RPMI8226 (cell line): ENCODE measurements around the gene PRRX2.
"Not testable (repeated sequence)": the region's sequence is repeated elsewhere in the genome, so short reads cannot be mapped to it uniquely, and the experiment has no call there.

Experiments
- DNase-seq: peaks from one replicate; pipeline ENCODE4 v3.0.0-alpha.2; 2015

Gene PRRX2

GRCh38 chr9:129655154-129655553 lies 10.3 kb upstream of the PRRX2 start:
- DNase-seq, result no peak

DNA sequence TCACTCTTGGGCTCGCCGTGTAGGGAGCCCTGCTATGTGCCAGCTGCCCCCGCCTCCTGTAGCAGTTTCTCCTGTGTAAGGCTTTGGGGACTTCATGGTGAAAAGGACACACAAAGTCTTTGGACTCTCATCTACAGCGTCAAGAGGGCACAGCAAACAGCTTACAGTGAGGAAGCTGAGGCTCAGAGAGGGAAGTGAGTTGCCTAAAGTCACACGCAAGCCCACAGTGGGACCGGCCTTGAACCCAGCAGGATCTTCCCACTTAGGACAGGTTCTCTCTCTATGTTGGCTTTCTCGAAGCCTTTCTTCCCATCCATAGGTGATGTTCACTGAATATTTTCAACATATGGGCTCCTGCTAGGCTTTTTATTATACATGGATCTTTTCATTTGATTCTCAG lies 9.8 kb upstream of the PRRX2 start:
- no peak for DNase-seq

DNA sequence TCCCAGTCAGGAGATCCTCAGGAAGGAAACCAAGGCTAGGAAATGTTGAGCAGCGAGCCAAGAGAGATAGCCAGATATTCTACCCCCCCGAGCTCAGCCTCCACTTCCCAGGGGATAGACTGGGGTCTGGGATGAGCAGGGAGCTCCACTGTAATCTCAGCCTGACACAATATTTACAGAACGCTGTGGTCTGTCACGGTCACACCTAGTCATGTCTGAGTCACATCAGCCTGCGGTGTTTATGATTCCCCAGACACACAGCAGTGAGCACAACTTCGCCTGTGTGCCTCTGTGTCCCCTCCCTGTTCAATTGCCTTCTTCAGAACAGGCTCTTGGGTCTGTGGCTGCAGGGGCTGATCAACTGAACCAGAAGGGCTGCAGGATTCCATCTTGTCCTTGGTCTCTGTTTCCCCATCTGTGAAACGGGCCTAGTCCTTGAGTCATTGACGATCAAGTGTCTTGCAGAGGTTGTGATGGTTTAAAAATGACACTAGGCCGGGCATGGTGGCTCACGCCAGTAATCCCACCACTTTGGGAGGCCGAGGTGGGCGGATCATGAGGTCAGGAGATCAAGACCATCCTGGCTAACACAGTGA lies 8.6 kb upstream of the PRRX2 start:
- no peak for DNase-seq

DNA sequence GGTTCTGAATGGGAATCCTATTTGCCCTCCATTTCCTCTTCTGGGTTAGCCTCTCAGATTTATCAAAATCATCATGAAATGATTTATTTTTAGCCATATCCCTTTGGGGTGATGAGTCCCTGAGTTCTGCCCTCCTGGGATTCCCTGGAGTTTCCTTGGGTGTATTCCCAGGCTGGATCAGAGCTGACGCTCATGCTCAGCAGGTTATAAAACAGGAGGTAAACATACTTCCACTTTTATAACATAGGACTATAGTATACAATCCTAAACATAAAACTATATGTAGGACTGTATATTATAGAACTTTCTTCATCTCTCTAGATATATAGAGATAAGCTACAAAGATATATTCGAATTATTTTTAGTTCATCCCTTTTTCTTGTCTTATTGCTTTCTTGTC lies 4.4 kb upstream of the PRRX2 start:
- no peak for DNase-seq

DNA sequence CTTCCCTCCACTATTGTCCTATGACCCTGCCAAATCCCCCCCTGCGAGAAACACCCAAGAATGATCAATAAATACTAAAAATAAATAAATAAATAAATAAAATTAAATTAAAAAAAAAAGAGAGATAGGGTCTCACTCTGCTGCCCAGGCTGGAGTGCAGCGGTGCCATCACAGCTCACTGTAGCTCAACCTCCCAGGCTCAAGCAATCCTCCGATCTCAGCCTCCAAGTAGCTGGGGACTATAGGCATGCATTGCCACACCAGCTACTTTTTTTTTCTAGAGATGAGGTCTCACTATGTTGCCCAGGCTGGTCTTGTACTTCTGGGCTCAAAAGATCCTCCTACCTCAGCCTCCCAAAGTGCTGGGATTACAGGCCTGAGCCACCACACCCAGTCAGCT lies 3.2 kb upstream of the PRRX2 start:
- DNase-seq, result not testable (repeated sequence)

GRCh38 chr9:129664746-129665388 lies 580 bp upstream of the PRRX2 start:
- DNase-seq, result no peak

DNA sequence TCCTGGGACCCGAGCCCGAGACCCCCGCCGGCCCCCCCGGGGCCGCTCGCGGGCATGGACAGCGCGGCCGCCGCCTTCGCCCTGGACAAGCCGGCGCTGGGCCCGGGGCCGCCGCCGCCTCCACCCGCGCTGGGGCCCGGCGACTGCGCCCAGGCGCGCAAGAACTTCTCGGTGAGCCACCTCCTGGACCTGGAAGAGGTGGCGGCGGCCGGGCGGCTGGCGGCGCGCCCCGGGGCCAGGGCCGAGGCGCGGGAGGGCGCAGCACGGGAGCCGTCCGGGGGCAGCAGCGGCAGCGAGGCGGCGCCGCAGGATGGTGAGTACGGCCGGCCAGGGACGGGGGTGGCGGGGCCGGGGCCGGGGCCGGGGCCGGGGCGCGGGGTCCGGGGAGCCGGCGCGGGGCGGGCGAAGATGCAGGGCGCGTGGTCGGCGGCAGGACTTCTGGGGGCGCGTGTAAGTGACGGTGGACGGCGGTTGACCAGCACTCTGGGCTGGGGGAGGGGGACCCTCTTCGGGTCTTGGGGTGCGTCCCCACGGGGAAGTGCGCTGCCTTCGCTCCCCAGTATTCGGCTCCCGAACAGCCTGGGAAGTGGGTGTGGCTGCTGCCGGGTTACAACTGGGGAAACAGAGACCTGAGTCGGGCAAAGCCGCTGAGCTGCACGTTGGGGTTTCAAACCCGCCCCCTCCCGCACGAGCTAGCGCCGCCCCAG lies 520 bp downstream of the PRRX2 start:
- no peak for DNase-seq

GRCh38 chr9:129666575-129666974 lies 1.1 kb downstream of the PRRX2 start:
- no peak for DNase-seq

DNA sequence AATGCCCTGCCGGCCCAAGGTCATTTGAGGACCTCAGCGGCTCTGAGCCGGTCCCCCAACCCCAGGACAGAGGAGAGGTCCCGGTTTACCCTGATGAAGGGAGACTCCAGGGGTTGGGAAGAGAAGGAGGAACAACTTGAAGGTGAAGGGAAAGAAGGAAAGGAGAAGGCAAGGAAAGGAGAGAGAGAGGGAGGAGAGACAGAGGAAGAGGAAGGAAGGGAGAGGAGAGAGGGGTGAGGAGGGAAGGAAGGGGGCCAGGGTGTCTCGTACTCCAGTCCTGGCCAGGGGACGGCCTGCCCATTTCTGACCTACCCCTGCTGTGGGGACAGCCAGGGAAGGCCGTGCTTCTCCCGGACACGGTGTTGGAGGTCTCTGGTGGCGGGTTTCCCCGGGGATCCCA lies 1.9 kb downstream of the PRRX2 start:
- DNase-seq, result no peak

- no peak for DNase-seq
Observed at GRCh38 chr9:129667850-129668249, 2.4 kb downstream of the PRRX2 start.

DNA sequence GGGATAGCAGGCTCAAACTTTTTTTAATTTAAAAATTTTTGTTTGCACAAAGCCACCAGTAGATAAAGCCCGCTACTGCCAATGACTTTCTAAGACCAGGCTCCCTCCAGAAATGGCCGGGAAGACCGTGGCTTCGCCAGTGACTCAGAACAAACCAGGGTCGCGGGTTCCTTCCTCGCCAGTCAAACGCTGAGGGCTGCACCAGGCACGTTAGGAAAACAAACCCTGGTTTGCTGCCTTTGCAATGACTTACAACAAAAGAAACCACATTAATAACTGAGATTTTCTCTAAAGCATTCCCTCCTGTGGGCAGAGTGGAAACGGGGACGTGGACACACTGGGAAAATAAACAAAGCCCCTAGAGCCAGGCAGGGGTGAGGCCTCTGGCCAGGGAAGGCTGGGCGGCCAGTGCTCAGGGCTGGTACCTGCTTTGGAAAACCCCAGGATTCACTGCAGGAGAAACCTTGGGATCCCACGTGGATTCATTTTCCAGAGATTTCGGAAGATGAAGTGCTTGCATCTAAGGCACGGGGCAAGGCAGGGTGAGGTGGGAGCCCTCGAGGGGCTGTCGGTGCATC lies 3.8 kb downstream of the PRRX2 start:
- DNase-seq, result no peak

- DNase-seq, result no peak
Observed at GRCh38 chr9:129669946-129670345, 4.5 kb downstream of the PRRX2 start.

DNA sequence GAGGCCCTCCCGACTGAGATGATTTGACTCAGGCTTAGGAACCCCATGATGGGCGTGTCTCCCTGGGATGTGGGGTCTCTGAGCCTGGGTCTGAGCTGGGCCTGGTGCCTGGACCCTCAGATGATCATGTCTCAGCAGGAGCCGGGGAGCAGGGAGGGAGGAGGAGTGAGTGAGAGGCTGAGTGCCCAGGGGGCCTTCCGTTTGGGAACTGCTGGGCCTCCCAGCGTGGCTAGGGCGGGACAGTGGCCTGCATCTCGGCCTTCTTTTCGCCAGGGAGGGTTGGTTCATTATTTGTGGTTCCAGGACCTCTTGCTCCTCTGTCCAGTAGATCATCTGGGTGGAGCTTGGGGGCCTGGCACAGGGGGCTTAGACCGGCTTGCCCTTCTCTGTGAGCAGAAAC lies 5.6 kb downstream of the PRRX2 start:
- no peak for DNase-seq

DNA sequence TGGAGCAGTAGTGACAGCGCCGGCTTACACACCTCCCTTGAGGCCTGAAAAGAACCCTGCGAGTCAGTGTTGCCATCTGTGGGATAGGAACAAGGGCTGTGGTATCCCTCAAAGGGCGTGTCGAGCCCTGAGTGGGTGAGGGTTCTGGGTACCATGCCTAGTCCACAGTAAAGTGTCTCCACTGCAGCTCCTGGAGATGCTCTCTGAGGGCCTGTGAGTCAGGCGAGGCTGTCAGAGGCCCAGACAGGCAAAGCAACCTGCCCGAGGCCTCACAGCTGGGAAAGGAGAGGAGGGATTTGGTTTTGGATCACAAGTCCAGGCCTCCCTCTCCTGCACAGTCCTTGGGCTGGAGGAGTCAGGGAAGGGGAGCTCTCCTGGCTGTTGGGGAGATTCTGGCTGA lies 6.1 kb downstream of the PRRX2 start:
- DNase-seq, result no peak

DNA sequence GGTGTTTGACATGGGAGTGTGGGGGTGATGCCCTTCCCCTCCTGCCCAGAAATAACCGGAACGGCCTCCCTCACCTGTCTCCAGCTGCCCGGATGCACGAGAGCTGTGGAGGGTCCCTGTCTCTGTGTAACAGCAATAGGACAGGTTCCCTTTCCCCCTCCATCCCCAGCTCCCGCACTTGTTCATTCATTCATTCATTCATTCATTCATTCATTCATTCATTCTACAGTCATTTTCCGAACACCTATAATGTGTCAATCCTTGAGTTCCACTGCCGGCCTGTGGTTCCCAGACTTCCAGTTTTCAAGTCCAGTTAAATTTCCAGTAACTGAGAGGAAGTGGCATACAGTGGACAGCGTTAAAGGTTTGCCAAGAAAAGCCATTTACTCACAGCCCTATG lies 7.3 kb downstream of the PRRX2 start:
- no peak for DNase-seq

DNA sequence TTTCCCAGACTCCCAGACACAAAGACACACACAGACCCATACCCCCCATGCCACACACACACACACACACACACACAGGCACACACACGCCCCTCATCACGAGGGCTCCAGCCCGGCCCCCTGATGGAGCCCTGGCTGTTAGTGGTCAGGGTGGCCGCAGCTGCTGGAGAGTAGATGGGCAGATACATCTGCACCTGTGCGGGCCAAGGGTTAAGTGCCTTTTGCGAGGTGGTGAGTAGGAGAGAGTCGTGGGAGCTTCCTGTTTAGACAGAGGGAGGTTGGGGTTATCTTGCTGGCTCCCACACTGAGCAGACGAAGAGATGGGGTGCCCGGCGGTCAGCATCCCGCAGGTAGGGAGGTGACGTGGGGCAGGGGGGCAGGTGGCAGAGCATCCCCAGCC lies 8.2 kb downstream of the PRRX2 start:
- no peak for DNase-seq

- DNase-seq, result no peak
Observed at GRCh38 chr9:129674229-129674628, 8.8 kb downstream of the PRRX2 start.

DNA sequence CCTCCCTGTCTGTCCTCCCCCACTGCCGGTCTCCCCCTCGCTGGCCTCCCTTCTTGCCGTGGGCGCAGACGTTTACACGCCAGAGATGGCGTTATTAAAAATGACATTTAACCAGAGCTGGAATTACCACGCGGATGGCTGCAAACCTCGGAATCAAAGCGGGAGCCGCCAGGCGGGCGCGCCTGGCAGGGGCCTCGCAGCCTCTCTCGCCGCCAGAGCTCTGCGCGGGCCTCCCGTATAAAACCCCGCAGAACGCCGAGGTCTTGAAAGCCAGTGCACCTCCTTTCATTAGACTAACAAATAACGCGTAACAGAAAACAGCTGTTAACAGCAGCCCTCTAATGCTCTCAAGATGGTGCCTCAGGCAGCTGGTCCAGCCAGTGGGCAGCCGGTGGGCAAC lies 10.2 kb downstream of the PRRX2 start:
- no peak for DNase-seq

DNA sequence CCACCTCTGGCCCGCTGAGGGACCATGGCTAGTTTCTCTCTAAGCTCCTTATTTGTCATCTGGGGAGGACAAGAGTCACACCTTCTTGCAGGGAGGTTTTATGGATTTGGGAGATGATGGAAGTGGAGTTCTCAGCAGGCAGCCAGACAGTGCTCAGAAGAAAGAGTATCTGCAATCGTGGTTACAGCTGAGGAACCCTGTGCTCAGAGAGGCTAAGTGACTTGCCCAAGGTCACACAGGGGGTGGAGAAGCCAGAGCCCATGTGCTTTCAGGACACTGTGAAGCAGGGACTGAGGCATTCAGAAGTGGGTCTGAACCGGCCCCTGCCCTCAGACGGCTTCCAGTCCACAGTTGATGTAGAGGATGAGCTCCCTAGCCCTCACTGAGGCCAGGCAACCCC lies 10.8 kb downstream of the PRRX2 start:
- no peak for DNase-seq

GRCh38 chr9:129676975-129677374 lies 11.5 kb downstream of the PRRX2 start:
- no peak for DNase-seq

GRCh38 chr9:129677456-129677855 lies 12.0 kb downstream of the PRRX2 start:
- no peak for DNase-seq

- no peak for DNase-seq
Observed at GRCh38 chr9:129678844-129679243, 13.4 kb downstream of the PRRX2 start.

GRCh38 chr9:129679537-129679936 lies 14.1 kb downstream of the PRRX2 start:
- DNase-seq, result no peak

DNA sequence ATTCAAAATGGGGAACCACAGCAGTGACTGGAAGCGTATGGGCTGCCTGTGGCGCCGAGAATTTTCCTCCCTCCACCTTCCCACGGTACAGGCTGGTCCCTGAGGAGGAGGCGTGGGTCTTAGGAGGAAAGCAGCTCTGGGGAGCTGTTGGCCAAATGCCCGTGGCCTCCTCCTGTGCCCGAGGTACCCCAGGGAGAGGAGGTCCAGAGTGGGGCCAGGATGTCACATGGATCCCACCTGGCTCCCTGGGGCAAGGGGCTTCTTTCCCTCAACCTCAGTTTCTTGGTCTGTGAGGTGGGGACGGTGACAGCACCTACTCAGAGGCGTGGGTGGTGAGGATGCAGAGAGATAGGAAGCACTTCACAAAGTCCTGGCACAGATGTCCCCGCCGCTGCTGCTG lies 16.5 kb downstream of the PRRX2 start:
- no peak for DNase-seq
